Fibroblast of skin of right quadriceps (primary cell): ENCODE measurements around the gene IFT81.
"Not testable (repeated sequence)": the region's sequence is repeated elsewhere in the genome, so short reads cannot be mapped to it uniquely, and the experiment has no call there.

Experiments
- DNase-seq: peaks from one replicate; pipeline ENCODE4 v3.0.0-alpha.2; 2013

IFT81 gene

DNA sequence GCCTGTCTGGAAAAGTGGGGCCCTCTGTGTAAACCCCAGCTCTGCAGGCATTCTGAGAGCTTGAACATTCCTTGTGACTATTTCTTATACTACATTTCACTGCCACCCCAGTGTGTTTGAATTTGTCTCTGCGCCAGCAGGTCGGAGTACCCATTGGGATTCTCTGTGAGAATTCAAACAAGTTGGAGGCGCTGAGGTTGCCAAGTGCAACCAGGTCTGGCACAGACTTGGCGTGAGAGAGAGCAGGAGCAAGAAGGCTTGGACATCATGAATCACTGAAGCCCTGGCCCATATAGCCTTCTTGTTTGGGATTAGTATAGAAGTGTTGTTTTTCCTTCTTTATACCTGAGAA is 123.9 kb downstream of the IFT81 start:
- peak; percentile 29 for DNase-seq

DNA sequence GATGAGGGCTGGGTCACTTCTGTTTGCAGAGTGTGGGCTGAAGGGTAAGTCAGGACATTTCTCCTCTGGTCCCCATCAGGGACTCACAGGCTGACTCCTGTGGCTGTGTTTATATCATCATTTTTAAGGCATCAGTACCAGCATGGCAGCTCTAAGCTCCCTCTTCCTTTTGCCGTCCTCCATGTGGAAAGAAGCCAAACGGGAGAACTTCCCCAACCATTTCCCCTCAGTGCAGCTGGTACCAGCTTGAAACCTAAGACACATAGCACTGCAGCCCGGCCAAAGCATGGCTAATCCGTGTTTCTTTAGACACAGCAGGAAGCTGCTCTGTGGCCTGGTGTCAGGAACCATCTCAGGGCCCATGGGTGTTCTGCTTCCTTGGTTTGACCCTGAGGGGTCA is 124.9 kb downstream of the IFT81 start:
- no peak for DNase-seq

DNA sequence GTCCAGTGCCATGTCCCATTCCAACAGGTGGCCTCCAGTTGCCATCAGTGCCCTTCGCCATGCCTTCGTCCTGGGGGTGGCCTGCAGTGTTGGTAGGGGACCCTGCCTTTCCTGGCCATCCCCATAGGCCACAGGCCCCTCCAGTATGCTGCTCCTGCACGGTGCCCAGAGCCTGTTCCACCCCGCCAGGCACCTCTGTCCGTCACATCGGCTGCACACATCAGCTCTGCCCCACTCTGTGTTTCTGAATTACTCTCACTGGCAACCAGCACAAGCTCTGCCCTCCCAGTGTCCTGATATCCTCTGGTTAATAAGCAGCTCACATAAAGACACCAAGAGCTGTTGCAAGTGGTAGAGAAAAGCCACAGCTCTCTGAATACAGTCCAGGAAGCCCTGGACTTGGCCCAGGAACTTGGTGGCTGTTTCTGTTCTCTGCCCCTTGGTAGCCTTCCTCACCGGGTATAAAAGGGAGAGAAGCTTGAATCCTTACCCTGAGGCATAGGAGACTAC is 125.6 kb downstream of the IFT81 start:
- DNase-seq, result no peak

DNA sequence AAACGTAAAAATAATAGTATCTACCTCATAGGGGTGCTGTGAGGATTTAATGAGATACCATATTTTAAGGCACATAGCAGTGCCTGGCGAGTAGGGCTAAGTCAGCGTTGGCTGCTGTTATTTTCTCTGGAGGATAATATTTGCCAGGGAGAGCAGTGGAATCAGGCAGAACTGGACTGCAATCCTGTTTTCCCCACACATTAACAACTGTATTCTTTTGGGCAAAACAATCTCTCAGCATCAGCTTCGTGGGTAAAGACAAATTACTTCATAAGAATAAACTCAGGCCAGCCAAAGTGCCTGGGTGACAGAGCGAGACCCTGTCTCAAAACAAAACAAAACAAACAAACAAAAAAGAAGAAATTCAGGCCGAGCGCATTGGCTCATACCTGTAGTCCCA is 127.2 kb downstream of the IFT81 start:
- no peak for DNase-seq

DNA sequence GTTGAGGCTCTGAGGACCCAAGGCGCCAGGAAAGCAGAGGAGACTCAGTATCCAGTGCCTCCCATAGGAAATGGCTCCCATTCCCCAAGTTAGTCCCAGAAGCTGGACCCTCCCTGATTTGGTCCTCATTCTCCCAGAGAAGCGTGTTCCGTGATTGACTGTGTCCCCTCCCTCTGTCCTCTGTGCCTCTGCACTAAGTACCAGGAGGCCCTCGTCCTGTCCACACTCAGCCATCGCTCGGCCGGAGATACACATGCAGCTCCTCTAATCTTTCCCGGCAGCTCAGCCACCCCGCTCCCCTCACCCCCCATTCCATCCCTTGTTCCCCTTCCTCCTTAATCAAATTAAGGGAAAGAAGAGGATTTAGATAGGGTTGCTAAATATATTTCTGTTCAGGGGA is 128.6 kb downstream of the IFT81 start:
- no peak for DNase-seq

DNA sequence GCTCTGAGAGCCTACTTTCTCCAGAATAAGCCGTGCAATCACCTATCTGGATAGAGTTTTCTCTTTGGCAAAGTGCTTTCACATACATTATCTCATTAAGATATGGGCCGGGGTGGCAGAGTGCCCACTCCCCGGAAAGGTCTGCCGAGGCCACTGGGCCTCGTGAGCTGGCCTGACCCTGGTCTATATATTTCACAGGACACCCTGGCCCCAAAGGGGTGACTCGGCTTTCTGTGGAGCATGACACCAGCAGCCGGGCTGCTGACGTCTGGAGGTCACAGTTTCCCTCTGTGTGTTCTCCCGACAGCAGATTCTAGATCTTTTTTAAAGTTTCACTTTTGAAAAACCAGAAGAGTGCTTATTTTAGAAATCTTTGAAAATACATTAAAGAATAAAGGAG is 129.0 kb downstream of the IFT81 start:
- DNase-seq, result no peak

DNA sequence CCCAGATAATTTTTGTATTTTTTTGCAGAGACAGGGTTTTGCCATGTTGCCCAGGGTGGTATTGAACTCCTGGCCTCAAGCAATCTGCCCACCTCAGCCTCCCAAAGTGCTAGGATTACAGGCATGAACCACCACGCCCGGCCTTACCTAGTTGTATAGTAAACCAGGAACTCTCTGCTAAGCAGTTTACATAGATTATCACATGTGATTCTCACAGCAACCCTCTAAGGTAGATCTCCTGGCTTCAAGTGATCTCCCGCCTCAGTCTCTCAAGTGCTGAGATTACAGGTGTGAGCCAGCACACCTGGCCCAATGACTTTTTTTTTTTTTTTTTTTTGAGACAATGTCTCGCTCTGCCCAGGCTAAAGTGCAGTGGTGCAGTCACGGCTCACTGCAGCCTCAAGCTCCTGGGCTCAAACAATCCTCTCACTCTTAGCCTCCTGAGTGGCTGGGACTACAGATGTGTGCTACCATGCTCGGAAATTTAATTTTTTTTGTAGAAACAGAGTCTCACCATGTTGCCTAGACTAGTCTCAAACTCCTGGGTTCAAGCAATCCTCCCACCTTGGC is 130.9 kb downstream of the IFT81 start:
- DNase-seq, result no peak

DNA sequence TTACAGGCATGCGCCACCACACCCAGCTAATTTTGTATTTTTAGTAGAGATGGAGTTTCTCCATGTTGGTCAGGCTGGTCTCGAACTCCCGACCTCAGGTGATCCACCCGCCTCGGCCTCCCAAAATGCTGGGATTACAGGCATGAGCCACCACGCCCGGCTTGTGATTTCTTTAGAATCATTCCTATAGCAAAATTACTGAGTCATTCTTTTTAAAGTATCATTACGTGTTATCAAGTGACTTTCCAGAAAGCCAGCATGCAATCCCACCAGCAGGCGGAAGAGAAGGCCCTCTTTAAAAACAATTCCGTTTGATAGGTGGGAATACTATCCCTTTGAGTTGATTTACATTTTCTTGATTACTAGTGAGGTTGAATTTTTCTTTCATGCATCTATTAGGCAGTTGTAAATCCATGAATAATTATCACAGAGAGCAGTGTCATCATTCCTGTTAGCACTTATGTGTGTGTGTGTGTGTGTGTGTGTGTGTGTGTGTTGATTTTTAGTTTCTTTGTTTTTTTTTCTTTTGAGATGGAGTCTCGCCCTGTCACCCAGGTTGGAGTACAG is 131.8 kb downstream of the IFT81 start:
- DNase-seq, result not testable (repeated sequence)

DNA sequence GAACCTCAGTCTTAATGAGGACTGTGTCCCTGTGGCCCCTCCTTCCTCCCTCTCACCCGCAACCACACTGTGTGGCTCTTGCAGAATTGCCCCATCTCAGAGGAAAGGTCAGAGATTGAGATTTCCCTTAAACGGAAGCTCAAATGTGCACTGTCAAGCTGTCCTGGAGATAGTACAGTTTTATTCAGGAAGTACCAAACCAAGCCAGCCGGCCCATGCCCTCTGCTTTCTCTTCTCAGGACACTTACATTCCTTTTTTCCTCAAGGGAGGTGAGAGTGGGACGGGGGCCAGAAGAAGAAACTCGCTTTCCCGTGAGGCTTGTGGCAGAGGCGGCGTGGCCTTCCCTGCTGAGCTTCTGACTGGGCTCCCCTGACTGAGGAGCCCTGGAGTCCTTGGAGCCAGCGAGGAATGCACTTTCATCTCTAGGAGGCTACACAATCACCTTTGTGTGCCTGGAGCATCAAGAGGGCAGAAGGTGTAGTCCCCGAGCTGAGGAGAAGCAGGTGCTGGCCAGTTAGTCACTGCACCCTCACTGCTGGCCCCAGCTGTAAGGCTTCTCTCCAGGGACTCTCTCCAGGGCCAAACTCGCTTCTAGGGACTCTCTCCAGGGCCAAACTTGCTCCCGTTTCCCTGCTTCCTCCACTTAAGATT is 132.7 kb downstream of the IFT81 start:
- DNase-seq, result no peak

DNA sequence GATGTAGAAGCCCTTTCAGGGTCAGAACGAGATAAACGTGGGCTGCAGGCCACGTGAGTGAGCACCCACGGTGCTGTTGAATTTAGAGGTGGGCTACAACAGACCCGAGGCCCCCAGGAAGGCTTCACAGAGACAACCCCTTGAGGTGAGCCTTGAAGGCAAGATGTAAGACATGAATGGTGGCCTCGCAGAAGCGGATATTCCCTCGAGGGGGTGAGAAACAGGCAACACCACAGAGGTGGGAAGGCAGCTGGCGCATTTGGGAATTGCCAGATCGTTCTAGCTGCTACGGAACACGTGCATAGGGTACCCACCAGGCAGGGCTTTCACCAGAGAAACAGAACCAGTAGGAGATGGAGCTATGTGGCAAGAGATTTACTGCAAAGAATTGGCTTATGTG is 134.3 kb downstream of the IFT81 start:
- no peak for DNase-seq

DNA sequence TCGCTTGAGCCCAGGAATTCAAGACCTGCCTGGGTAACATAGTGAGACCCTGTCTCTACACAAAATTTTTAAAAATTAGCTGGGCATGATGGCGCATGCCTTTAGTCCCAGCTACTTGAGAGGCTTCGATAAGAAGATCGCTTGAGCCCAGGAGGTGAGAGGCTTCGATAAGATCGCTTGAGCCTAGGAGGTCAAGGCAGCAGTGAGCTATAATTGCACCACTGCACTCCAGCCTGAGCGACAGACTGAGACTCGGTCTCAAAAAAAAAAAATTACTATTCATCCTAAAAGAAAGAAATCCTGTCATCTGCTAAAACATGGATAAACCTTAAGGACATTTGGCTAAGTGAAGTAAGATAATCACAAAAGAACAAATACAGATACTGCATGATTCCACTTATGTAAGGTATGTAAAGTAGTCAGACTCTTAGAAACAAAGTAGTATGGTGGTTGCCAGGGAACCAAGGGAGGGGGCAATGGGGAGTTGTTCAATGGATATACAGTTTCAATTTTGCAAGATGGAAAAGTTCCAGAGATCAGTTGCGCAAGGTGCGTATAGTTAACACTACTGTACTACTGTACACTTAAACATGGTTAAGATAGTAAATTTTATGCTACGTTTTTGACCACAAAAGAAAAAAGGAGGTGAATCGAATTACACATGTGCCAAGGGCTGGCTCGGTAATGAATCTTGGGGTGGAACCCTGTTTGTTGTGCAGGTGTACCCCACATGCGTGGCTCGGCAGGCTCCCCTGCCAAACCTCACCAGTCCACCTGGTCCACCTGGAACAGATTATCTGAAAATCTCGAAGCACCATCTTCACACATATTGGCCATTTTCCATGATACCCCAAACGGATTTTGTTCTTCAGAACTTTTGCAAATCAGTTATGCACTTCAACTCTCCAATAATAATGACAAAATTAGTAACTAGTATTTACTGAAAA is 138.6 kb downstream of the IFT81 start:
- DNase-seq, result peak; percentile 85

DNA sequence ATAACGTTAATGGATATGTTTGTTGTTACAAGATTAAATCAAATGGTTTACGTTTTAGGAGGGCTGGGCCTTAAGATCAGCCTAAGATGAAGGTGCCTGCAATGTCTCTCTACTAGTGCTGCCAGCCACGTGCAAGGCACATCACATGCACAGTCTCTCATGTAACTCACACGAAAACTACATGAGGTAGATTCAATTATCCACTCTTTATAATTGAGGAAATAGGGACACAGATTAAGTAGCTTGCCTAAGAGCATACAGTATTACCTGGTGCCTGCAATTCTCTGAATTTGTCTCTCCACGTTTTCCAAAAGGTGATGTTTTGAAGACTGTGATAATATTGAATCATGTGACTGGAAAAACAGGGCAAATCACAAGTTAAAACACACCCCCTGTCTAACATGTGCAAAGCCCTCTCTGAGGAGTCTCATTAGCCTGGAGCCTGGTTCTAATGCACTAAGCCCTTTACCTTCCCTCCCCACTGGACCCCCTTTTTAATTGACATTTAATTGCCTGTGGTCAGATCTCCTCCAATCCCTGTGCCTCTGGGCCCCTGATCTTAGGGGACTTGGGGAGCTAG is 142.3 kb downstream of the IFT81 start:
- no peak for DNase-seq

DNA sequence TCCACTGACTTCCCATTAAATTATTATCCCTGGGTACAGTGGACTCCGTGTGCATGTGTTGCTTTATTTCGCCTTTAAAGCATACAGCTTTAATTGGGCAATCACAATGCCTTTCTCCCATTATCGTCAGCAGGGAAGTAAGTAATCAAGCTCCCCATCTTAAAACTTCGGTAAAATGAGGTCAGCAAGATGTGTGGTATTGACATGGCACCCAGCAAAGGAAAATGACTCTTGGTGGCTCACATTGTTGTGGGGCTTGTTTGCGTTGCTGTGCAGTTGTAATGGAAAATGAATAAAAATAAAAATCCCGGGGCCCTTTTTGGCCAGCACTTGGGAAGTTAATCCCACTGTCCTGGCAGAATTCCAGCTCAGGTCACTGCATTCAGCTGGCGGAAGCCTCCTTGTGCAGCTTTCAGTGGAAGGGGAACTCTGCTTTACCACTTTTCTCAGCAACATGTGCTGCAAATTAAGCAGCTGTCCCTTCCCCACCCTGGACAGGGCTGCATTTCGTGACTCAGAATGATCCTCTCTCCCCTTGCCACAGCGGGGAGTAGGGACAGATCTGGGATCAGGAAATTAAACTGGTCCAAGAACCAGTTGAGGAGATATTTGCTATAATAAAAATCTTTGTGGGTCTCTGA is 142.9 kb downstream of the IFT81 start:
- DNase-seq, result peak; percentile 95
